ENCODE data around the gene PRND.
"Not testable (repeated sequence)": the region's sequence is repeated elsewhere in the genome, so short reads cannot be mapped to it uniquely, and the experiment has no call there.

PRND gene, protein sequence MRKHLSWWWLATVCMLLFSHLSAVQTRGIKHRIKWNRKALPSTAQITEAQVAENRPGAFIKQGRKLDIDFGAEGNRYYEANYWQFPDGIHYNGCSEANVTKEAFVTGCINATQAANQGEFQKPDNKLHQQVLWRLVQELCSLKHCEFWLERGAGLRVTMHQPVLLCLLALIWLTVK

DNA sequence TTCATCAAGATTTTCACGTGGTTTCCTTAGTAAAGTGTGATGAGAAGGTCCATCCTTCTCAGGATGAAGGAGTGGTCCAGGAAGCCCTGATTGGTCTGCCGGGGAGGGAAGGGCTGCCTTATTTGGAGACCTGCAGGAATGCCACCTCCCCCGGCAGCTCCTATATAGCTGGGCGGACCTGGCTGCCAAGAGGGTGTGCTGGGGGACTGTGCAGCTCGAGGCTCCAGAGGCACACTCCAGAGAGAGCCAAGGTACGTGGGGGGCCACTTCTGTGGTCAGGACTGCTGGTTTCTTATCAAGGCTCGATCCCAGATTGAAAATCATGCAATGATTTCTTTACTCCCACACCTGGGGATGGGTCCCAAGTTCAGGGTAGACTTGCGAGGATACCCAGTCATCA, at the start of gene PRND:
Gene PRND, plus strand, starts transcription at position 191 of the 400 bp plus-strand sequence. CDS start 2,643 bp downstream, outside the sequence.
- DNase-seq: no peak

DNA sequence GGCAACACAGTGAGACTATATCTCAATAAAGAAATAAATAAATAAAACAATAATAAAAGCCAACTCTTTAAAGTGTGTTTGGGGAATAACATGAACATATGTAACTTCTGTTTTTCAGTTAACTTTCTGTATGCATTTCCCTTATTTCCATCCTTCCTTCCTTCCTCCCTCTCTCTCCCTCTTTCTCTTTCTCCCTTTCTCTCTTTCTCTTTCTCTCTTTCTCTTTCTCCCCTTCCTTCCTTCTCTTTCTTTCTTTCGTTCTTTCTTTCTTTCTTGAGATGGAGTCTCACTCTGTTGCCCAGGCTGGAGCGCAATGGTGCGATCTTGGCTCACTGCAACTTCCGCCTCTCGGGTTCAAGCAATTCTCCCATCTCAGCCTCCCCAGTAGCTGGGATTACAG, 48.8 kb upstream of the PRND start:
- no peak for DNase-seq

DNA sequence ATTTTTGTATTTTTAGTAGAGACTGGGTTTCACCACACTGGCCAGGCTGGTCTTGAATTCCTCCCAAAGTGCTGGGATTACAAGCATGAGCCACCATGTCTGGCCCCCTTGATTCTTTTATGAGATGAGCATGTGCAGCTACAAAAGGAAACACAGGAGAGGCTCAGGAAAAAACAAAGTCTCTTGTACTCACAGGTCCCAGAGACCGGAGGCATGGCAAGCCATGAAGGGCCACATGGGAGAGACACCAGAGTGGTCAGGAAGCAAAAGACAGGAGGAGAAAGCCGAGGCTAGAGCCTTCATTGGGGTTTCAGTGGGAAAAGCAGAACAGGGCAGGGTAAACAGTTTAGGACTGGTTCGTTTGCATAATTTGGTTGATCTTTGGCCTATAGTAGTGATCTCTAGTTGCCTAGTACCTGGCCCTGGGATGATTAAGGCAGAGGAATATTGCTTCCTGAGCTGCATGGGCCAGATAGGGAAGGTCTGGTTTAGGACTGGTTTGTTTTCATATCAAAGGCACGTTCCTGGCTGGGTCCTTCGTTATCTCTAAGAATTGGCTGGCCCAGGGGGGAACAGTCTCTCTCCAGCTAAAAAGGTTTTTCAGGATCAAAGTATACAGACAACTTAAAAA, 48.2 kb upstream of the PRND start:
- no peak for DNase-seq

DNA sequence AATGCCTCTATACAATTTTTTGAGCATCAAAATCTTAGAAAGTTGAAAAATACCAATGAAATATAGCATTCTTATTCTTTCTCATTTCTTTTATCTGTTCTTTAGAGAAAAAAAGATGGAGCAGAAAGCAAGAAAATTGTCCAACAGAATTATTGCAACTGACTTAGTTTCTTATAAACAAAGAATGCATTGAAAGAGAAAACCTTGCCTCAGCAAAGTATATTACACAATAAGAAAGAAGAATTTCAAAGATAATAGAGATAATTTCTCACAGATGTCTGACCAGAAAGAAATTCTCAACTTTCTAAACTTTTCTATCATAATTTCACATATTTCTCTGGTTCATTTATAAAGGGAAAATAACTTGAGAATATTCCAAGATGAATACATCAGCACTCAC, 47.0 kb upstream of the PRND start:
- no peak for DNase-seq

DNA sequence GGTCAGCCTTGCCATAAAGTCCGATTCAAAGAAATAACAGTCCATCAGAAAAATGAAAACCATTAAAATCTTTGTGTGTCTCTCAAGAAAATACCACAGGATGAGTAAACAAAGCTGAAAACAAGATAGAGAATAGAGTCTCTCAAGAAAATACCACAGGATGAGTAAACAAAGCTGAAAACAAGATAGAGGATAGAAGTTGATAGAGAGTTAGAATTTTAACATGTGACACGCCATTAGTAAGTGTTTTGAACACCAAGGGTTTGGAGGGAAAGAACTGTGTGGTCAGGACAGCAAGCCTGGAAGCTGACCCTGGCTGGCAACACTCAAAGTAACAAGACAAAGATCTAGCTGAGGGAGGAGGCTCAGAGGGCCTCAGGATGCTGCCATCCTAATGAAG, 43.9 kb upstream of the PRND start:
- DNase-seq: no peak

DNA sequence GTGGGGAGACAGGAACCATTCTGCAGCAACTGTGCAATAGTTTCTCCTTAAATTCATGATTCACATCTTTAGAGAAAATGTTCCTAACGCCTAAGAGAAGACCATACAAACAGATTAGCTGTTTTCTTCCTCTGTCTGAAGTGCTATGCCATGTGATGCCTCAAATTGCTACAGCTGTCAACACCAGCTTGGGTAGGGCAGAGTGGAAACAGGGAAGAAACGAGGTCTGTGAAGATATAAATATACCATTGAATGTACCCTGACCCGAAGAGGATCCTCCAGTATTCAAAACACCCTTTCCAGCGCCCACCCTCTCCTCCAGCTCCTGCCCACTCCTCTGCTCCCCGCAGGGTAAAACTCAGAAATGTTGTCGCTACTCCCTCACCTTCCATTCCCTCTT, 40.3 kb upstream of the PRND start:
- no peak for DNase-seq

DNA sequence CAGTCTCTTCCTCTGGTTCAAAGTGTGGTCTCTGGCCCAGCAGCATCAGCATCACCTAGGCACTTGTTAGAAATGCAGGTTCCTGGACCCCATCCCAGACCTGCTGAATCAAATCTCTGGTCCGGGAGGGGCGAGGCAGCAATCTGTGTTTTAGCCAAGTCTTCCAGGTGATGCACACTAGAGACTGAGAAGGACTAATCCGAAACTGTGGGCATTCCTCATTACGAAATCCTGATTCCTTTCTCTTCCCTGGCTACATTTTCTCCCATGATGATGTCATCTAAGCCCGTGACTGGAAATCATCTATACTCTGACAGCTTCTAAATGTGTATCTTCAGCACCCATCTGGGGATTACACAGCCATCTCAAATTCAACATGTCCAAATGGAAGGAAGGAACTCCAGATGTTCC, 39.7 kb upstream of the PRND start:
- DNase-seq: no peak

DNA sequence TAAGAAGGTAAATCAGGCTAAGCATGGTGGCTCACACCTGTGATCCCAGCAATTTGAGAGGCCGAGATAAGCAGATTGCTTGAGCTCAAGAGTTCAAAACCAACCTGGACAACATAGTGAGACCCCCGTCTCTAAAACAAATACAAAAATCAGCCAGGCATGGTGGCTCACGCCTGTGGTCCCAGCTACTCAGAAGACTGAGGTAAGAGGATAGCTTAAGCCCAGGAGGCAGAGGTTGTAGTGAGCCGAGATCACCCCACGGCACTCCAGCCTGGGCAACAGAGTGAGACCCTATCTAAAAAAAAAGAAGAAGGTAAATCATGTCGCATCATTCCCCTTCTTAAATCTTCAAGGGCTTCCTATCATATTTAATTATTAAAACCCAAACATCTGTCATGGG, 39.0 kb upstream of the PRND start:
- DNase-seq: no peak

DNA sequence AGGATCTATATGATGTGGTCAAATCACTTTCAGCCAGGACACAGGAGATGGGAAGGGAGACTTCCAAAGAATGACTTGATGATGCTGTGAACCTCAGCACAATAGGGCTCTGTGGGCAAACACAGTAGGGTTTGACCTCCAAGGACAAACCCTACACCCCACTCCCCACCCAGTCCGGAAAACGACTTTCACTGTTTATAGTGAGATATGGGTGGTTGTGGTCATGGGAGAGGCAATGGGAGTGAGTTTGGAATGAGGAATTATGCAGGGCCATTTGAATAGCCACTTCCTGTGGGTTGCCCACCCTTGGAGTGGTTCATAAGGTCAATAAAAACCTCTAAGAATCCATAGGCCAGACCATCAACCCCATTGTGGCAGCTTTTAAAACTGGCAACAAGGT, 38.4 kb upstream of the PRND start:
- no peak for DNase-seq

DNA sequence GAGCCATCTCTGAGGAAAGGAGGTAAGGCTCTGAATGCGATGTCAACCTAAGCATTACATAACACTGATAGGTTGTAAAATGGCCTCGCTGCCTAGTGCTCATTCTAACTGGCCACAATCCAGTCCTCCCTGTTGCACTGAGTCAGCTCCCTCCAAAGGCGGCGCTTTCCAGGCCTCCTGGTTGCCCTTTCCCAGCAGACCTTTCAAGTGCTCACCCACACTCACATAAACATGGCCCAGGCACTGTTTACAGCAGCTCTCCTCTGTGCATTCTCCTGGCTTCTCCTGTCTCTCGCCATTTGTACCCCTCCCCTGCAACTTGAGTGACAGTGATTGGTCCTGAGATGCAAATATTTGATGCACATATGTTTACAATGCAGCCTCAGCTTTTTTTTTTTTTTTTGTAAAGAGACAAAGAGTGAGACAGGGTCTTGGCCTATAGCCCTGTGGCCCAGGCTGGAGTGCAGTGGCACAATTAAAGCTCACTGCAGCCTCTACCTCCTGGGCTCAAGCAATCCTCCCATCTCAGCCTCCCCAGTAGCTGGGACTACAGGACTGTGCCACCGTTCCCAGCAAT, 36.8 kb upstream of the PRND start:
- DNase-seq: no peak

DNA sequence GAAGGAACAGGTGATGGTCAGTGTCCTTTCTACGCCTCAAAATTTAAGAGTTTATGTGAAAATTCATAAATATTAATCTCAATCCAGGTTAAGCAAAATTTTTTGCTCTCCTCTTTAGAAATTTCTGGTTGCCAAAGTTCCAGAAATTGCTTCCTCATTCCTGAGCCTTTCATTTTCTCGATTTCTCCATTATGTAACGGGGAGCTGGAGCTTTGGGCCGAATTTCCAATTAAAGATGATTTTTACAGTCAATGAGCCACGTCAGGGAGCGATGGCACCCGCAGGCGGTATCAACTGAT, 35.8 kb upstream of the PRND start:
- DNase-seq: no peak

DNA sequence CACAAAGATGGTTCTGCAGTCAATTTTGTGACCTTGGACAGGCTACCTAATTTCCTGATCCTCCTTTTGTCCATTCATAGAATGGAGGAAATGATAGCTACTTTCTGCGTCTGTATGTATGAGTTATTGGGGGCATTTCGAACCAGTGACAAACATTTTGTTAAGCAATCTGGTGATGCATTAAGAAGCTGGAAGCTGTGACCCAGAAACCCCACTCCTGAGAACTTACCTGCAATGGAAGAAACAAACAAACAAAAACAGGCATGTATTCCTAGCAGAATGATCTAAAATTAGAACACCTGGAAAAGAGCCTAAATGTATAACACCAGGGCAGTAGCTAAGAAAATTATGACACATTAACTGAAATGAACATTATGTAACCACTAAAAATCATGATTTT, 33.4 kb upstream of the PRND start:
- DNase-seq: no peak

DNA sequence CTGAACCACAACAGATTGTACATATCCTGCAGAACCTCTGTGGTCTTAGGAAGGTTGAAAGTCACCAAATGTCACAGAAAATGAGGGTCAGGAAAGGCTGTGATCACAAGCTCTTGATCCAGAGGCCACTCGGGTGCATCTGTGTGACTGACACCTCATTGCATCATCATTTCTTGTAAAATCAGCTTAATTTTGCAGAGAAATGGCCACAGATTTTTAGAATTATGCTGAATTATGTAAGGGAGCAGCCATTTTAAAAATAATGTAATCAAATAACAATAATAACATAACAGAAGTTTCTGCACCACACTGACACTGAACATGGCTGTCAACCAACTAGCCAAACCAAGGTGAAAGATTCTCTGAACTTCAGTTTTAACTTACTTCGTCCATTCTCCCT, 32.5 kb upstream of the PRND start:
- no peak for DNase-seq

DNA sequence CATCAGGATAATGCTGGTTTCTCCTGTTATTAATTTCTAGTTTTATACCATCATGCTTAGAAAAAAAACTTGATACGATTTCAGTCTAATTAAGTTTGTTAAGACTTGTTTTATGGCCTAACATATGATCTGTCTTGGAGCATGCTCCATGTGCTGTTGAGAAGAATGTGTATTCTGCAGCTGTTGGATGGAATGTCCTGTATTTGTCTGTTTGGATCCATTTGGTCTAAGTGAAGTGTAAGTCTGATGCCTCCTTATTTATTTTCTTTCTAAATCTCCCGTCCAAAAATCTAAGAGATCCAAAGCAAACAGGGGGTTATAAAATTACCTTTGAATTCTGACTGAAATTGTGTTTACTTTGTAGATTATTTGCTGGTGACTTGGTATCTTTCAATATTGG, 30.0 kb upstream of the PRND start:
- DNase-seq: no peak

DNA sequence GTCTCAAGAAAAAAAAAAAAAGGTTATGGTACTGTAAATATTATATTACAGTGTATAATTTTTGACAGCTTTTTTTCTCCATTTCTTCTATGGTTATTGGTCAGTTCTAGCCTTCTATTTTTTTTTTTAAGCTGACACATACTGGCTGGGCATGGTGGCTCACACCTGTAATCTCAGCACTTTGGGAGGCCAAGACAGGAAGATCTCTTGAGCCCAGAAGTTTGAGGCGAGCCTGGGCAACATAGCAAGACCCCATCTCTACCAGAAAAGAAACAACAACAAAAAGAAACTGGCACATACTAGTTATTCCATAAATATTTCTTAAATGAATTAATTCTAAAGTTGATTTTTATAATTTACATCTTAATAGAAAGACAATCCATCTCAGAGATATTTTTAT, 27.6 kb upstream of the PRND start:
- DNase-seq: no peak

DNA sequence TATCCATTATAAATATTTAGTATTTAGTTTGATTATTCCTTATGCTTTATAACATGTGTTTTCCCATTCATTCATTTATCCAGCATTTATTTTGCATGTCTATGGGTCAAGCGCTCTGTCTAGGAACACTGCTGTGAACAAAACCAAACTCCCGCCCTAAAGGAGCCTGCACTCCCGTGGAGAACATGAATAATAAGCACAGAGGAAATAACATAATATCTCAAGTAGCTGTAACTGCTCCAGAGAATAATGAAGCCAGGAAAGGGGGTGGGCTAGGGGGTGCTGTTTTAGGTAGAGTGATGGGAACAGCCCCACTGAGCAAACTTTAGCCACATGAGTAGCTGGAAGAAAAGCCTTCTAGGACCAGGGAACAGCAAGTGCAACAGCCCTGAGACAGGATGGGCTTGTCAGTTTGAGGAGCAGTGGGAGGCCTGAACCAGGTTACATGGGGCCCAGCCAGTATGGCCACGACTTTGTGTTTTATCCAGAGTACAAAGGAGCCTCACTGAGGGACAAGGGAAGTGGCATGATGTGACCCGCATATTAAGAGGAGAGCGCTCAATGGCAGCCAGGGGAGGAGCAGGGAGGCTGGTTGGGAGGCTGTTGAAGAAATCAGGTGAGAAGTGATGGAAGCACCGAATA, 24.4 kb upstream of the PRND start:
- no peak for DNase-seq

DNA sequence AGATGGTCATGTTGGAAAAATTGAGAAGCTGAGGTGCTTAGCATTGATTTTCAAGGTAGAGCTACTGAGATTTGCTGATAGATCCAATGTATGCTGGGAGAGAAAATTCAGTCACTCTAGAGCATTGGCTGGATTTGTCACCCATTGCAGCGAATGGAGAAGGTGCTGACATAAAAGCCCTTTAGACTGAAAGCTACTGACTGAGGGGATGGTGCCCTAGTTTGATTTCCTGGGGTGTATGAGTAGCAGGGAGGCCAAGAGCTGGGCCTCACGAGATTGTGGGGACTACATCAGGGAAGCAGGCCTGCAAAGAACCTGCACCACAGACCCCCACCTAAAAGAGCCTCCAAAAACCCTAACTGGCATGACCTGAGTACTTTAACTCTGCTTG, 23.9 kb upstream of the PRND start:
- DNase-seq: no peak

DNA sequence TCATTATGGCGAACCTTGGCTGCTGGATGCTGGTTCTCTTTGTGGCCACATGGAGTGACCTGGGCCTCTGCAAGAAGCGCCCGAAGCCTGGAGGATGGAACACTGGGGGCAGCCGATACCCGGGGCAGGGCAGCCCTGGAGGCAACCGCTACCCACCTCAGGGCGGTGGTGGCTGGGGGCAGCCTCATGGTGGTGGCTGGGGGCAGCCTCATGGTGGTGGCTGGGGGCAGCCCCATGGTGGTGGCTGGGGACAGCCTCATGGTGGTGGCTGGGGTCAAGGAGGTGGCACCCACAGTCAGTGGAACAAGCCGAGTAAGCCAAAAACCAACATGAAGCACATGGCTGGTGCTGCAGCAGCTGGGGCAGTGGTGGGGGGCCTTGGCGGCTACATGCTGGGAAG, 22.5 kb upstream of the PRND start:
- DNase-seq: no peak

DNA sequence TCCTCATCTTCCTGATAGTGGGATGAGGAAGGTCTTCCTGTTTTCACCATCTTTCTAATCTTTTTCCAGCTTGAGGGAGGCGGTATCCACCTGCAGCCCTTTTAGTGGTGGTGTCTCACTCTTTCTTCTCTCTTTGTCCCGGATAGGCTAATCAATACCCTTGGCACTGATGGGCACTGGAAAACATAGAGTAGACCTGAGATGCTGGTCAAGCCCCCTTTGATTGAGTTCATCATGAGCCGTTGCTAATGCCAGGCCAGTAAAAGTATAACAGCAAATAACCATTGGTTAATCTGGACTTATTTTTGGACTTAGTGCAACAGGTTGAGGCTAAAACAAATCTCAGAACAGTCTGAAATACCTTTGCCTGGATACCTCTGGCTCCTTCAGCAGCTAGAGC, 21.8 kb upstream of the PRND start:
- DNase-seq: no peak

DNA sequence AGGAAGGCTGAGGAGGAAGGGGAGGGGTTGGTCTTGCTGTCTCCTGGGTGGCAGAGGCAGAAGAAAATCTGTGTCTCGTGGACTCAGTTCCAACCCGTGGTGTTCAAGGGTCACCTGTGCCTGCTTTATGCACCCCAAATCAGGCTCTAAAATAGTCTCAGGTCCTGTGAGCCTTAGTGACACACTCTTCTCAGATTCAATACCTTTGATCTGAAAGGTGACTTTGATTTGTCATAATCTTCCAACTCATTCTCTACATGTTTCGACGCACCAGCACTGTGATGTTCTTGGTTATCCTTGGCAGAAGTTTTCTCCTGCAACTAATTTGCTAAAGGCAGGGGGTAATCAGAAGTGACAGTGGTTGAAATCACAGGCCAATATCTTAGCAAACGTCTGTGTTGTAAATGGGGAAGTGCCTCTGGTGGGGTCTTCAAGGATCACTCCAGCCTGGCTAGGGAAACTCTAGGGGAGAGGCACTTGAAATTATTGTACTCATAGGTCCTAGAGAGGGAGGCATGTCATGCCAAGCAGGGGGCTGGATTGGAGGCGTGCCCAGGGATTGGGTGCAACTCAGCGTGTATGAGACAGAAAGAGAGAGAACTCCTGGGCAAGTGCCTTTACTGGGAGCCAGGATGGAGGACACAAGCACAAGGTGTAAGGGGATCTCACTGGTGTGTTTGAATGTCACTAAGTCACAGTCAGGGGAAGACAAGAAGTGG, 19.0 kb upstream of the PRND start:
- no peak for DNase-seq

DNA sequence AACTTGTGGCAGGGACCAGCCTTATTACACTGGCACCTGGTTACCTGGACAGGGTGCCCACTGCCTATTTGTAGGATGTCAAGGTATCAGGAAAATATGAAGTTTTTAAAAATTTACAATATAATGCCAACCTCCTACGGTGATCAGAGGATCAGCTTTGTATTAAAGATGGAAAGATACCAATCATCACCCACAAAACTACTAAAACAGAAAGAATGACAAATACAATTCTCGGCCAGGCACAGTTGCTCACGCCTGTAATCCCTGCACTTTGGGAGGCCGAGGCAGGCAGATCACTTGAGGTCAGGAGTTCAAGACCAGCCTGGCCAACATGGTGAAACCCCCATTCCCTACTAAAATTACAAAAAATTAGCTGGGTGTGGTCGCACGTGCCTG, 18.4 kb upstream of the PRND start:
- no peak for DNase-seq

DNA sequence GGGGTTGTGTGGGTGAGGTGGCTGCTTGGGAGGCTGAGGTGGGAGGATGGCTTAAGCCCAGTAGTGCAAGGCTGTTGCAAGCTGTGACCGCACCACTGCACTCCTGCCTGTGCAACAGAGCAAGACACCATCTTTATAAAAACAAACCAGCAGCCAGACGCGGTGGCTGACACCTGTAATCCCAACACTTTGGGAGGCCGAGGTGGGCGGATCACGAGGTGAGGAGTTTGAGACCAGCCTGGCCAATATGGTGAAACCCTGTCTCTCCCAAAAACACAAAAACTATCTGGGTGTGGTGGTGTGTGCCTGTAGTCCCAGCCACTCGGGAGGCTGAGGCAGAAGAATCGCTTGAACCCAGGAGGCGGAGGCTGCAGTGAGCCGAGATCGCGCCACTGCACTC, 14.8 kb upstream of the PRND start:
- DNase-seq: not testable (repeated sequence)

DNA sequence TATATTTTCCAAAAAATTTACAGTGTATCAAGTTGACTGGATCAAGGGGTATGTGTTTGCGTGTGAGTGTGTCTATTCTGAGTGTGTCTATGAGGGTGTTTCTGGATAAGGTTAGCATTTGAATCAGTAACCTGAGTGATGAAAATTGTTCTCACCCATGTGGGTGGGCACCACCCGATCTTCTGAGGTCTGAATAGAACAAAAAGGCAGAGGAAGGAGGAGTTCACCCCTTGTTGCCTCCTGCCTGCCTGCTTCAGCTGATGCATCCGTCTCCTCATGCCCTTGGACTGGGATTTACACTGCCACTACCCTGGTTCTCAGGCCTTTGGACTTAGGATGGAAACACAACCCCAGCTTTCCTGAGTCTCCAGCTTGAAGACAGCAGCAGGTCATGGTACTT, 13.7 kb upstream of the PRND start:
- DNase-seq: no peak

DNA sequence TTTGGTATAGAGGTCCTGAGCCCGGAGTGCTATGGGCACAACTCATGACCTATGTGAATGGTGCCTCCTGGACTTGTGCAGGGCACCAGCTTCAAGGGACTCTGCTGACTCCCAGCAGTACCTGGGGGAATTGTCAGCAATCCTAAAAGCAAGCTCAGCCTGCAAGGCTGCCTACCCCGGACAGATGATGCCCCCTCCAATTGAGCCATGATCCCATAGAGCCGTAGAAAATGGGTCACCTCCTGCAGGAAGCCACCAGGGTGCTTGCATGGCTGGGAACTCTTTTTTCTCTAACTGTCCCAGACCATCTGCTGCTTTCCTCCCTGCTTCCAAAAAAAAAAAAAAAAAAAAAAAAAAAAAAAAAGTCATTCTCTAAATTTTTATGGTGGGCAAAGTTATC, 12.9 kb upstream of the PRND start:
- DNase-seq: no peak

Measured in kidney glomerular epithelial cell (primary cell).